OCI-LY7 (cell line): ENCODE results near the gene CLTB. TPM values are rescaled to one million over a fixed set of nuclear protein-coding genes. Genes with fewer than 3 reads are reported as not detected.

ENCODE experiments used
- BruUV-seq: library from RNA; stranded (reverse); fragments of 400-500 nt; replicated peaks from 2 replicates; lab custom pipeline; 2021; lab: Mats Ljungman, UMichigan
- CTCF ChIA-PET: fragments of 300-600 bp; sonication (Branson Sonifier 250); formaldehyde crosslinking; loops from one replicate; lab custom pipeline; 2022; ENCODE audit warnings: antibody characterized with exemption; ENCODE audit not compliant: unreplicated experiment; lab: Charles Lee
- POLR2A ChIA-PET: fragments of 300-600 bp; sonication (Branson Sonifier 250); formaldehyde crosslinking; loops from one replicate; lab custom pipeline; 2022; ENCODE audit warnings: antibody characterized with exemption; lab: Charles Lee
- DNase-seq: peaks from one replicate; pipeline ENCODE4 v3.0.0-alpha.2; 2015; ENCODE audit warnings: low spot score
- H2AFZ ChIP-seq: fragments of 200-600 bp; sonication (generic), shearing (Covaris generic); 2 replicates; pipeline ENCODE4 v1.6.1; 2014; ENCODE audit warnings: mild to moderate bottlenecking, antibody characterized with exemption, low read length, moderate library complexity
- H3K27ac ChIP-seq: fragments of 200-600 bp; sonication (generic); 2 replicates; pipeline ENCODE4 v1.5.1; 2014; ENCODE audit warnings: mixed run types, low read depth, mild to moderate bottlenecking, moderate library complexity, low read length, inconsistent platforms; ENCODE audit not compliant: poor library complexity, severe bottlenecking
- H3K36me3 ChIP-seq: fragments of 200-600 bp; sonication (generic); 2 replicates; pipeline ENCODE4 v1.6.1; 2014; ENCODE audit warnings: mild to moderate bottlenecking, antibody characterized with exemption, low read length, moderate library complexity, mixed read lengths; ENCODE audit not compliant: insufficient read depth
- H3K4me1 ChIP-seq: fragments of 200-600 bp; sonication (generic); 2 replicates; pipeline ENCODE4 v1.5.1; 2014; ENCODE audit warnings: mild to moderate bottlenecking, low read length; ENCODE audit not compliant: insufficient read depth, poor library complexity, severe bottlenecking
- H3K4me2 ChIP-seq: fragments of 200-600 bp; sonication (generic); 2 replicates; pipeline ENCODE4 v1.6.1; 2014; ENCODE audit warnings: mild to moderate bottlenecking, low read length
- H3K4me3 ChIP-seq: fragments of 200-600 bp; sonication (generic); 2 replicates; pipeline ENCODE4 v1.5.1; 2014; ENCODE audit warnings: mild to moderate bottlenecking, low read depth, low read length; ENCODE audit not compliant: poor library complexity, severe bottlenecking
- H3K79me2 ChIP-seq: fragments of 200-600 bp; sonication (generic); 2 replicates; pipeline ENCODE4 v1.6.1; 2016; ENCODE audit warnings: low read depth, mild to moderate bottlenecking, low read length, moderate library complexity, mixed read lengths; ENCODE audit not compliant: insufficient read depth
- H3K9me2 ChIP-seq: fragments of 200-600 bp; sonication (generic); 2 replicates; pipeline ENCODE4 v1.6.1; 2016; ENCODE audit warnings: mild to moderate bottlenecking, low read length, mixed read lengths; ENCODE audit not compliant: insufficient read depth
- H3K9me3 ChIP-seq: fragments of 200-600 bp; sonication (generic); 2 replicates; pipeline ENCODE4 v1.6.1; 2014; ENCODE audit warnings: mild to moderate bottlenecking, mixed run types, low read length, mixed read lengths
- H4K20me1 ChIP-seq: fragments of 200-600 bp; sonication (generic); 2 replicates; pipeline ENCODE4 v1.6.1; 2014; ENCODE audit warnings: mild to moderate bottlenecking, antibody characterized with exemption, low read length, moderate library complexity, mixed read lengths; ENCODE audit not compliant: insufficient read depth
- EZH2phosphoT487 ChIP-seq: fragments of 200-600 bp; sonication (generic); IDR thresholded peaks from 2 replicates; pipeline ENCODE4 v1.6.1; 2018; ENCODE audit warnings: low read depth, borderline replicate concordance, mild to moderate bottlenecking, mixed run types, antibody characterized with exemption, low read length, moderate library complexity, mixed read lengths
- intact Hi-C: fragments of 100-400 bp; cut with micrococcal nuclease; formaldehyde crosslinking; loops from one replicate; pipeline ENCODE4 v1.10.0; 2022; ENCODE audit not compliant: unreplicated experiment
- total RNA-seq, 2 experiments: library from RNA; depleted of rRNA in 1 of 2; stranded (reverse); fragments of >200 nt in 1 of 2; shearing (Covaris generic) in 1 of 2; gene quantifications; 2 replicates each; pipeline ENCODE4 v1.2.3, GENCODE V29; 2014 to 2022
- TF ChIP-seq, protein P1 (sequence below): fragments of 200-600 bp; sonication (generic); conservative IDR thresholded peaks from 2 replicates; pipeline ENCODE4 v1.5.1; 2014; ENCODE audit warnings: mild to moderate bottlenecking, antibody characterized with exemption, low read length, moderate library complexity, mixed read lengths

CLTB gene
- total RNA-seq, 2 experiments from 2014 or later = 53.0 to 53.4 TPM

GRCh38 chr5:176371621-176372539 is 44.5 kb downstream of the CLTB start:
- CTCF ChIA-PET = no interaction called here
- H3K4me2 ChIP-seq = no peak overlapping the region

GRCh38 chr5:176369934-176370711 is 46.2 kb downstream of the CLTB start:
- no peaks in the 10 kb centered on the region for H3K9me3 ChIP-seq
- H3K27ac ChIP-seq = no peak overlapping the region
- TF ChIP-seq EZH2phosphoT487 = no peak
- TF ChIP-seq, protein P1, sequence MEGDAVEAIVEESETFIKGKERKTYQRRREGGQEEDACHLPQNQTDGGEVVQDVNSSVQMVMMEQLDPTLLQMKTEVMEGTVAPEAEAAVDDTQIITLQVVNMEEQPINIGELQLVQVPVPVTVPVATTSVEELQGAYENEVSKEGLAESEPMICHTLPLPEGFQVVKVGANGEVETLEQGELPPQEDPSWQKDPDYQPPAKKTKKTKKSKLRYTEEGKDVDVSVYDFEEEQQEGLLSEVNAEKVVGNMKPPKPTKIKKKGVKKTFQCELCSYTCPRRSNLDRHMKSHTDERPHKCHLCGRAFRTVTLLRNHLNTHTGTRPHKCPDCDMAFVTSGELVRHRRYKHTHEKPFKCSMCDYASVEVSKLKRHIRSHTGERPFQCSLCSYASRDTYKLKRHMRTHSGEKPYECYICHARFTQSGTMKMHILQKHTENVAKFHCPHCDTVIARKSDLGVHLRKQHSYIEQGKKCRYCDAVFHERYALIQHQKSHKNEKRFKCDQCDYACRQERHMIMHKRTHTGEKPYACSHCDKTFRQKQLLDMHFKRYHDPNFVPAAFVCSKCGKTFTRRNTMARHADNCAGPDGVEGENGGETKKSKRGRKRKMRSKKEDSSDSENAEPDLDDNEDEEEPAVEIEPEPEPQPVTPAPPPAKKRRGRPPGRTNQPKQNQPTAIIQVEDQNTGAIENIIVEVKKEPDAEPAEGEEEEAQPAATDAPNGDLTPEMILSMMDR = no peak
- H3K36me3 ChIP-seq = no peaks in the 10 kb centered on the region
- ChIA-PET POLR2A (interaction anchor here (0.6 to 1.6 kb wide), 3 partner anchors 10 to 45 kb away, joined by 3 read pairs; no protein-coding TSS in a partner anchor), CTCF (no interaction called here)
- H4K20me1 ChIP-seq = no peaks in the 10 kb centered on the region; the same call in 1 of the 2 replicates
- H3K4me2 ChIP-seq = no peak overlapping the region
- H3K4me1 ChIP-seq = peaks cover 3% of the 10 kb centered on the region
- H3K79me2 ChIP-seq = no peaks in the 10 kb centered on the region
- intact Hi-C loops = no loop called here
- H3K9me2 ChIP-seq = no peaks in the 10 kb centered on the region
- no TSS peak for BruUV-seq
- no peak for DNase-seq
- no peak overlapping the region for H2AFZ ChIP-seq
- H3K4me3 ChIP-seq = no peak overlapping the region

More at GRCh38 chr5:176371621-176372539, 44.5 kb downstream of the CLTB start:
- no peaks in the 10 kb centered on the region; the same call in 1 of the 2 replicates for H4K20me1 ChIP-seq
- no peak for DNase-seq
- H3K4me3 ChIP-seq = no peak overlapping the region
- intact Hi-C loops = no loop called here
- no peak for TF ChIP-seq EZH2phosphoT487
- TF ChIP-seq, protein P1 = no peak
- H3K36me3 ChIP-seq = no peaks in the 10 kb centered on the region
- H3K9me3 ChIP-seq = no peaks in the 10 kb centered on the region
- H3K79me2 ChIP-seq = no peaks in the 10 kb centered on the region
- H2AFZ ChIP-seq = no peak overlapping the region
- H3K9me2 ChIP-seq = no peaks in the 10 kb centered on the region
- POLR2A ChIA-PET = interaction anchor here (1.0 to 1.4 kb wide), 2 partner anchors 9 to 10 kb away, joined by 3 to 6 read pairs; partner anchors contain the start of gene KIAA1191
- no TSS peak for BruUV-seq
- no peak overlapping the region for H3K27ac ChIP-seq
- peaks cover 3% of the 10 kb centered on the region for H3K4me1 ChIP-seq
